Measurements from ENCODE around the gene ABHD15. TPM values are rescaled to one million over a fixed set of nuclear protein-coding genes. Genes with fewer than 3 reads are reported as not detected.

The ABHD15 gene
- total and polyA plus RNA-seq, 2 donors from 2014 or later: 8.9 to 9.8 TPM

DNA sequence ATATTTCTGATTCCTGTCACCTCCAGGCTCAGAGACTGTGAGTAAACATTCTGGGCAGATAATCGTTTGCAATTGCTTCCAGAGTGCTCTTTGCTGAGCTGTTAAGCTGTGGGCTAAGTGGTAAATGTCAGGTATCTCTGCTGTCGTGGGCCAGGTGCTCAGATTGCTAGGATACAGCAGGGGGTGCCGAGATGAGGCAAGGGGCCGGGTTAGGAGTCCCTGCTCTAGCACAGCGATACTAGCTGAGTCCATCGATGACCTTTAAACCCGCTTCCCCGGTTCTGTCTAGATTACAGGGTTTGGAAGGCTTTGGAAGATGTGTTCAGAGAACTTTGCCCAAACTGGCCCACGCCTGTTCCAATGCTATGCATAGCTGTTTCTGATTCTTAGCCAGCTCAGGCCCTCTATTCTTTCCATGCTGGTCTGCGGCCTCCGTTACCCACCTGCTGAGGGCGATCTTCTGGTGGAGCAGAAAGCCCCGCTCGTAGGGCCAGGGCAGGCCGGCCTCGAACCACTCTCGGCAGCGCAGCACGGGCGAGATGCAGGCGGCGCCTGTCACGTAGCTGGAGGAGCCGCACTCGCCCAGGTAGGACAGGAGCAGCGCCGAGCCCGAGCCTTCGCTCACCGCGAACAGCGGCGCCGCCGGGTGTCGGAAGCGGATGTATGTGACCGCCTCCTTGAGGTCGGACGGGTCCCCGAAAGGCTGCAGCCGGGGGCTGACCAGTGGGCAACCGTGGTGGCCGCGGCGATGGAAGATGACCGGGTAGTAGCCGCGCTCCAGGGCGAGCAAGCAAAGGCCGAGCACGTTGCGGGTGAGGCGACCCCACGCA is 979 bp downstream of the ABHD15 start:
- H3K4me3 ChIP-seq (ENCODE audit: low read length in 3 of 3): peak overlapping the region in 2 of 3 donors; percentile 2 to 66
- H3K4me1 ChIP-seq (ENCODE audit: control insufficient read depth in 2 of 3, insufficient read depth in 2 of 3, low read depth in 1 of 3, low read length in 3 of 3): peaks cover 0 to 22% (median 11%) of the 10 kb centered on the region in 3 donors
- H3K9ac ChIP-seq (ENCODE audit: low read length in 3 of 3): peak overlapping the region in 1 of 3 donors; percentile 65
- no peaks in the 10 kb centered on the region for H3K9me3 ChIP-seq (ENCODE audit: control insufficient read depth in 2 of 3, insufficient read depth in 1 of 3, low read length in 3 of 3)
- intact Hi-C loops (cut with DNase I): no loop called here
- no peak for FAIRE-seq
- peaks cover 0 to 5% (median 4%) of the 10 kb centered on the region in 3 donors for H3K36me3 ChIP-seq (ENCODE audit: control insufficient read depth in 2 of 3, insufficient read depth in 3 of 3, low read length in 3 of 3)
- no peaks in the 10 kb centered on the region for H3K27me3 ChIP-seq (ENCODE audit: control insufficient read depth, insufficient read depth, low read length)
- TF ChIP-seq, protein P1, sequence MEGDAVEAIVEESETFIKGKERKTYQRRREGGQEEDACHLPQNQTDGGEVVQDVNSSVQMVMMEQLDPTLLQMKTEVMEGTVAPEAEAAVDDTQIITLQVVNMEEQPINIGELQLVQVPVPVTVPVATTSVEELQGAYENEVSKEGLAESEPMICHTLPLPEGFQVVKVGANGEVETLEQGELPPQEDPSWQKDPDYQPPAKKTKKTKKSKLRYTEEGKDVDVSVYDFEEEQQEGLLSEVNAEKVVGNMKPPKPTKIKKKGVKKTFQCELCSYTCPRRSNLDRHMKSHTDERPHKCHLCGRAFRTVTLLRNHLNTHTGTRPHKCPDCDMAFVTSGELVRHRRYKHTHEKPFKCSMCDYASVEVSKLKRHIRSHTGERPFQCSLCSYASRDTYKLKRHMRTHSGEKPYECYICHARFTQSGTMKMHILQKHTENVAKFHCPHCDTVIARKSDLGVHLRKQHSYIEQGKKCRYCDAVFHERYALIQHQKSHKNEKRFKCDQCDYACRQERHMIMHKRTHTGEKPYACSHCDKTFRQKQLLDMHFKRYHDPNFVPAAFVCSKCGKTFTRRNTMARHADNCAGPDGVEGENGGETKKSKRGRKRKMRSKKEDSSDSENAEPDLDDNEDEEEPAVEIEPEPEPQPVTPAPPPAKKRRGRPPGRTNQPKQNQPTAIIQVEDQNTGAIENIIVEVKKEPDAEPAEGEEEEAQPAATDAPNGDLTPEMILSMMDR (IDR thresholded peaks at IDR 0.05; ENCODE audit: borderline replicate concordance, extremely low read depth, insufficient read depth): no peak
- peak; percentile 25 to 86 (median 49) for DNase-seq
- H3K27ac ChIP-seq (ENCODE audit: low read depth in 2 of 2, low read length in 2 of 2): peak overlapping the region; percentile 54 to 63

DNA sequence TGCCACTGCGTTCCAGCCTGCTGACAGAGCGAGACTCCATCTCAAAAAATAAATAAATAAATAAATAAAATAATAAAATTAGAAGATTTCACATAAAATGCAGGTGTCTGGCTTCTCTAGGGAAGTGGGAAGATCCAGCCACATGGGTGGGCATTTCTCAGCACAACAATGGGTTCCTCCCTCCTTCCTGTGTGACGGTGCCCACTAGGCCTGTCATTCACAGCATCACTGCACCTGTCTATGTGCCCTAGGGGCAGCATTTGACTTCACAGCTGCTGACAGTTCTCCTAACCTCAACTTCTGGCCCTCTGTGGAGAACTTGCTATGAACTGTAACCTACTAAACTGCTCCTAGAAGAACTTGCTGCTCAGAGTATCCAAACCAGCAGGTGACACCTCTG is 3.0 kb downstream of the ABHD15 start:
- H3K27ac ChIP-seq (ENCODE audit: low read depth in 2 of 2, low read length in 2 of 2): no peak overlapping the region

DNA sequence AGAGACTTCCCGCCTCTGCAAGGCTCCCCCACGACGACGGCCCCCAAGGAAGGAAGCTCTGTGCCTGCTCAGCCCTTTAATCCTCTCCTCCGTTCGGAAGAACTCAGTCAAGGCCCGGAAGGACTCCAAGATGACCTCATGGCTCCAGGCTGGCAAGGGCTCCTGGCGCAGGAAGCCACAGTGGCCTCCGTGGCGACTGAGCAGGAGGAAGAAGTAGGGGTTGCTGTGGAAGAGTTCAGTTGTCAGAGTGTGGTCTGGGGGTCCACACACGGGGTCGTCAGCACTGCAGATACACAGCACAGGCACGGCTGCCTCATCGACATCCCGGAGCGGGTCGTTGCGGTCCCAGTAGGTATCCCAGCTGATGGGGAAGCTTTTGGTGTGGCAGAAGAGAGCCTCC is 4.2 kb downstream of the ABHD15 start:
- DNase-seq (peak in 1 of 5 donors; percentile 49), FAIRE-seq (no peak)
- TF ChIP-seq, protein P1 (IDR thresholded peaks at IDR 0.05; ENCODE audit: borderline replicate concordance, extremely low read depth, insufficient read depth): no peak
- Histone ChIP-seq H3K36me3 (ENCODE audit: control insufficient read depth in 2 of 3, insufficient read depth in 3 of 3, low read length in 3 of 3) (peaks cover 0 to 5% (median 4%) of the 10 kb centered on the region in 3 donors), H3K4me1 (ENCODE audit: control insufficient read depth in 2 of 3, insufficient read depth in 2 of 3, low read depth in 1 of 3, low read length in 3 of 3) (peaks cover 0 to 13% (median 4%) of the 10 kb centered on the region in 3 donors), H3K9ac (ENCODE audit: low read length in 3 of 3) (no peak overlapping the region), H3K27ac (ENCODE audit: low read depth in 2 of 2, low read length in 2 of 2) (no peak overlapping the region), H3K9me3 (ENCODE audit: control insufficient read depth in 2 of 3, insufficient read depth in 1 of 3, low read length in 3 of 3) (no peaks in the 10 kb centered on the region), H3K27me3 (ENCODE audit: control insufficient read depth, insufficient read depth, low read length) (no peaks in the 10 kb centered on the region), H3K4me3 (ENCODE audit: low read length in 3 of 3) (no peak overlapping the region)
- intact Hi-C loops (cut with DNase I): no loop called here

More for the DNA sequence above, 3.0 kb downstream of the ABHD15 start:
- TF ChIP-seq, protein P1 (IDR thresholded peaks at IDR 0.05; ENCODE audit: borderline replicate concordance, extremely low read depth, insufficient read depth): no peak
- peaks cover 0 to 5% (median 4%) of the 10 kb centered on the region in 3 donors for H3K36me3 ChIP-seq (ENCODE audit: control insufficient read depth in 2 of 3, insufficient read depth in 3 of 3, low read length in 3 of 3)
- no peaks in the 10 kb centered on the region for H3K9me3 ChIP-seq (ENCODE audit: control insufficient read depth in 2 of 3, insufficient read depth in 1 of 3, low read length in 3 of 3)
- DNase-seq (no peak), FAIRE-seq (no peak)
- H3K9ac ChIP-seq (ENCODE audit: low read length in 3 of 3): no peak overlapping the region
- peaks cover 0 to 12% (median 4%) of the 10 kb centered on the region in 3 donors for H3K4me1 ChIP-seq (ENCODE audit: control insufficient read depth in 2 of 3, insufficient read depth in 2 of 3, low read depth in 1 of 3, low read length in 3 of 3)
- intact Hi-C loops (cut with DNase I): no loop called here
- H3K27me3 ChIP-seq (ENCODE audit: control insufficient read depth, insufficient read depth, low read length): no peaks in the 10 kb centered on the region
- H3K4me3 ChIP-seq (ENCODE audit: low read length in 3 of 3): peak overlapping the region in 1 of 3 donors; percentile 5

Measured in kidney (tissue), 14 donors.